ENCODE data around the gene YIPF1. TPM values are rescaled to one million over a fixed set of nuclear protein-coding genes. Genes with fewer than 3 reads are reported as not detected.
"Not testable (repeated sequence)": the region's sequence is repeated elsewhere in the genome, so short reads cannot be mapped to it uniquely, and the experiment has no call there.

Gene YIPF1
- total RNA-seq, 1 experiment from 2014 or later, result 21.9 TPM

DNA sequence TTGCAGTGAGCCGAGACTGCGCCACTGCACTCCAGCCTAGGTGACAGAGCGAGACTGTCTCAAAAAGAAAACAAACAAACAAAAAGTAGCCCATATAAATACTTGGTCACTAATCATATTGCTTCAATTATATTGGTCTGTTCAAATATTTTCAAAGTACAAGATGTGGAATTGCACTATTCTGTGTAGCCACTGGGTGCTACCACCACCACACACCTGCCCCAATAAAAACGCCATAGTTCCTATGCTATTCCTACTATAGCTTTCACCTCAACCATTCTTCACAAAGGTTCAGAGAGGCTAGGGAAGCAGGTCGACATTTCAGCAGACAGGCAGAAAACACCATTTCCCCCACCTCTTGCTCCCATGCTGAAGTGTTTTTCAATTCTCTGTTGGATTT, 68.2 kb downstream of the YIPF1 start:
- POLR2A ChIA-PET, result no interaction called here
- no peaks in the 10 kb centered on the region for H3K27me3 Mint-ChIP-seq (ENCODE audit: low read depth)
- ATAC-seq, result no peak
- peaks cover 61% of the 10 kb centered on the region for H3K36me3 Mint-ChIP-seq
- CTCF ChIA-PET, result interaction anchor here (1.2 to 1.5 kb wide), 2 partner anchors 10 to 16 kb away, joined by 3 to 7 read pairs; partner anchors contain the start of gene NDC1
- H3K4me3 Mint-ChIP-seq, result no peak overlapping the region
- H3K9me3 Mint-ChIP-seq, result no peaks in the 10 kb centered on the region
- DNase-seq (ENCODE audit: low spot score), result no peak
- no peaks in the 10 kb centered on the region for H3K4me1 Mint-ChIP-seq
- H3K27ac Mint-ChIP-seq, result no peak overlapping the region; the same call in 1 of the 2 replicates
- no peak for TF ChIP-seq NR1H2 (CRISPR knock-in tag; IDR thresholded peaks at IDR 0.05)
- TF ChIP-seq, protein P1, sequence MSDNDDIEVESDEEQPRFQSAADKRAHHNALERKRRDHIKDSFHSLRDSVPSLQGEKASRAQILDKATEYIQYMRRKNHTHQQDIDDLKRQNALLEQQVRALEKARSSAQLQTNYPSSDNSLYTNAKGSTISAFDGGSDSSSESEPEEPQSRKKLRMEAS (CRISPR knock-in tag; IDR thresholded peaks at IDR 0.05), result no peak
- TF ChIP-seq, protein P2, sequence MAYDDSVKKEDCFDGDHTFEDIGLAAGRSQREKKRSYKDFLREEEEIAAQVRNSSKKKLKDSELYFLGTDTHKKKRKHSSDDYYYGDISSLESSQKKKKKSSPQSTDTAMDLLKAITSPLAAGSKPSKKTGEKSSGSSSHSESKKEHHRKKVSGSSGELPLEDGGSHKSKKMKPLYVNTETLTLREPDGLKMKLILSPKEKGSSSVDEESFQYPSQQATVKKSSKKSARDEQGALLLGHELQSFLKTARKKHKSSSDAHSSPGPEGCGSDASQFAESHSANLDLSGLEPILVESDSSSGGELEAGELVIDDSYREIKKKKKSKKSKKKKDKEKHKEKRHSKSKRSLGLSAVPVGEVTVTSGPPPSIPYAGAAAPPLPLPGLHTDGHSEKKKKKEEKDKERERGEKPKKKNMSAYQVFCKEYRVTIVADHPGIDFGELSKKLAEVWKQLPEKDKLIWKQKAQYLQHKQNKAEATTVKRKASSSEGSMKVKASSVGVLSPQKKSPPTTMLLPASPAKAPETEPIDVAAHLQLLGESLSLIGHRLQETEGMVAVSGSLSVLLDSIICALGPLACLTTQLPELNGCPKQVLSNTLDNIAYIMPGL (CRISPR knock-in tag; IDR thresholded peaks at IDR 0.05), result no peak
- no peak for TF ChIP-seq GABPB1 (CRISPR knock-in tag; IDR thresholded peaks at IDR 0.05)
- no peak for TF ChIP-seq ELF4 (CRISPR knock-in tag; IDR thresholded peaks at IDR 0.05; ENCODE audit: low read depth)
- TF ChIP-seq ZNF671 (CRISPR knock-in tag; IDR thresholded peaks at IDR 0.05), result no peak
- TF ChIP-seq ZNF423 (CRISPR knock-in tag; IDR thresholded peaks at IDR 0.05), result no peak
- TF ChIP-seq, protein P3, sequence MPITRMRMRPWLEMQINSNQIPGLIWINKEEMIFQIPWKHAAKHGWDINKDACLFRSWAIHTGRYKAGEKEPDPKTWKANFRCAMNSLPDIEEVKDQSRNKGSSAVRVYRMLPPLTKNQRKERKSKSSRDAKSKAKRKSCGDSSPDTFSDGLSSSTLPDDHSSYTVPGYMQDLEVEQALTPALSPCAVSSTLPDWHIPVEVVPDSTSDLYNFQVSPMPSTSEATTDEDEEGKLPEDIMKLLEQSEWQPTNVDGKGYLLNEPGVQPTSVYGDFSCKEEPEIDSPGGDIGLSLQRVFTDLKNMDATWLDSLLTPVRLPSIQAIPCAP (CRISPR knock-in tag; IDR thresholded peaks at IDR 0.05), result no peak
- TF ChIP-seq, protein P4, sequence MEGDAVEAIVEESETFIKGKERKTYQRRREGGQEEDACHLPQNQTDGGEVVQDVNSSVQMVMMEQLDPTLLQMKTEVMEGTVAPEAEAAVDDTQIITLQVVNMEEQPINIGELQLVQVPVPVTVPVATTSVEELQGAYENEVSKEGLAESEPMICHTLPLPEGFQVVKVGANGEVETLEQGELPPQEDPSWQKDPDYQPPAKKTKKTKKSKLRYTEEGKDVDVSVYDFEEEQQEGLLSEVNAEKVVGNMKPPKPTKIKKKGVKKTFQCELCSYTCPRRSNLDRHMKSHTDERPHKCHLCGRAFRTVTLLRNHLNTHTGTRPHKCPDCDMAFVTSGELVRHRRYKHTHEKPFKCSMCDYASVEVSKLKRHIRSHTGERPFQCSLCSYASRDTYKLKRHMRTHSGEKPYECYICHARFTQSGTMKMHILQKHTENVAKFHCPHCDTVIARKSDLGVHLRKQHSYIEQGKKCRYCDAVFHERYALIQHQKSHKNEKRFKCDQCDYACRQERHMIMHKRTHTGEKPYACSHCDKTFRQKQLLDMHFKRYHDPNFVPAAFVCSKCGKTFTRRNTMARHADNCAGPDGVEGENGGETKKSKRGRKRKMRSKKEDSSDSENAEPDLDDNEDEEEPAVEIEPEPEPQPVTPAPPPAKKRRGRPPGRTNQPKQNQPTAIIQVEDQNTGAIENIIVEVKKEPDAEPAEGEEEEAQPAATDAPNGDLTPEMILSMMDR (IDR thresholded peaks at IDR 0.05), result no peak
- no peak for TF ChIP-seq RELA (CRISPR knock-in tag; IDR thresholded peaks at IDR 0.05; ENCODE audit: borderline replicate concordance)
- TF ChIP-seq, protein P5, sequence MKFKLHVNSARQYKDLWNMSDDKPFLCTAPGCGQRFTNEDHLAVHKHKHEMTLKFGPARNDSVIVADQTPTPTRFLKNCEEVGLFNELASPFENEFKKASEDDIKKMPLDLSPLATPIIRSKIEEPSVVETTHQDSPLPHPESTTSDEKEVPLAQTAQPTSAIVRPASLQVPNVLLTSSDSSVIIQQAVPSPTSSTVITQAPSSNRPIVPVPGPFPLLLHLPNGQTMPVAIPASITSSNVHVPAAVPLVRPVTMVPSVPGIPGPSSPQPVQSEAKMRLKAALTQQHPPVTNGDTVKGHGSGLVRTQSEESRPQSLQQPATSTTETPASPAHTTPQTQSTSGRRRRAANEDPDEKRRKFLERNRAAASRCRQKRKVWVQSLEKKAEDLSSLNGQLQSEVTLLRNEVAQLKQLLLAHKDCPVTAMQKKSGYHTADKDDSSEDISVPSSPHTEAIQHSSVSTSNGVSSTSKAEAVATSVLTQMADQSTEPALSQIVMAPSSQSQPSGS (CRISPR knock-in tag; IDR thresholded peaks at IDR 0.05; ENCODE audit: borderline replicate concordance, low read depth), result no peak
- TF ChIP-seq ZNF121 (CRISPR knock-in tag; IDR thresholded peaks at IDR 0.05), result no peak

DNA sequence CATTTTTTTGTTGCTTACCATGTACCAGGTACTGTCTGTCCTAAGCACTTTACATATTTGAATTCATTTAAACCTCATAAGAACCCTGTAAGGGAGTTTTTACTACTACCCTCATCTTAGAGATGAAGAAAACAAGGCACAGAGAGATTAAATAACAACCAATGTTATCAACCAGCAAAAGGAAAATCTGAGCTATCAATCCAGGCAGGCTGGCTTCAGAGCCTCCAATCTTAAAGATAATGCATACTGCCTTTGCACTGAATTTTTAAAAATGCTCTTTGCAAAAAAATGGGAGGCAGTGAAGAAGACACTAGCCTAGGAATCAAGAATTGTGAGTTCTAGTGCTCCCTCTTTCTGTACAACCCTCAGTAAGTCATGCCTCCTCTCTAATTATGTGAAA, 70.2 kb downstream of the YIPF1 start:
- no peaks in the 10 kb centered on the region for H3K4me1 Mint-ChIP-seq
- no peak for ATAC-seq
- H3K27ac Mint-ChIP-seq, result no peak overlapping the region
- ChIA-PET POLR2A (no interaction called here), CTCF (interaction anchor here (1.6 kb wide), 1 partner anchor 8 kb away, joined by 8 read pairs; no protein-coding TSS in a partner anchor)
- peaks cover 60% of the 10 kb centered on the region for H3K36me3 Mint-ChIP-seq
- TF ChIP-seq NFE2L1 (CRISPR knock-in tag; IDR thresholded peaks at IDR 0.05), result no peak
- no peak for TF ChIP-seq GRHL2 (CRISPR knock-in tag; IDR thresholded peaks at IDR 0.05; ENCODE audit: insufficient replicate concordance, severe bottlenecking)
- TF ChIP-seq, protein P3 (CRISPR knock-in tag; IDR thresholded peaks at IDR 0.05), result no peak
- TF ChIP-seq NR2C2 (CRISPR knock-in tag; IDR thresholded peaks at IDR 0.05), result no peak
- TF ChIP-seq, protein P6, sequence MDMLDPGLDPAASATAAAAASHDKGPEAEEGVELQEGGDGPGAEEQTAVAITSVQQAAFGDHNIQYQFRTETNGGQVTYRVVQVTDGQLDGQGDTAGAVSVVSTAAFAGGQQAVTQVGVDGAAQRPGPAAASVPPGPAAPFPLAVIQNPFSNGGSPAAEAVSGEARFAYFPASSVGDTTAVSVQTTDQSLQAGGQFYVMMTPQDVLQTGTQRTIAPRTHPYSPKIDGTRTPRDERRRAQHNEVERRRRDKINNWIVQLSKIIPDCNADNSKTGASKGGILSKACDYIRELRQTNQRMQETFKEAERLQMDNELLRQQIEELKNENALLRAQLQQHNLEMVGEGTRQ (CRISPR knock-in tag; IDR thresholded peaks at IDR 0.05), result no peak
- no peak for DNase-seq (ENCODE audit: low spot score)
- no peaks in the 10 kb centered on the region for H3K9me3 Mint-ChIP-seq
- H3K4me3 Mint-ChIP-seq, result no peak overlapping the region
- H3K27me3 Mint-ChIP-seq (ENCODE audit: low read depth), result no peaks in the 10 kb centered on the region

DNA sequence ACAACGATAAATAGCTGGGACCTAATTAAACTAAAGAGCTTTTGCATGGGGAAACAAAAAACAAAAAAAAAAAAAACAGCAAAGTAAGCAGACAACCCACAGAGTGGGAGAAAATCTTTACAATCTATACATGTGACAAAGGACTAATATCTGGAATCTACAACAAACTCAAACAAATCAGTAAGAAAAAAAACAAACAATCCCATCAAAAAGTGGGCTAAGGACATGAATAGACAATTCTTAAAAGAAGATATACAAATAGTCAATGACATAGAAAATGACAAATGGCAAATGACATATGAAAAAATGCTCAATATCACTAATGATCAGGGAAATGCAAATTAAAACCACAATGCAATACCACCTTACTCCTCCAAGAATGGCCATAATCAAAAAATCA, 73.0 kb downstream of the YIPF1 start:
- DNase-seq (ENCODE audit: low spot score); ATAC-seq; H3K4me3 Mint-ChIP-seq; POLR2A ChIA-PET; CTCF ChIA-PET; H3K9me3 Mint-ChIP-seq; H3K27me3 Mint-ChIP-seq (ENCODE audit: low read depth); H3K27ac Mint-ChIP-seq: not testable (repeated sequence)
- Mint-ChIP-seq H3K36me3 (peaks cover 76% of the 10 kb centered on the region), H3K4me1 (peaks cover 12% of the 10 kb centered on the region)

DNA sequence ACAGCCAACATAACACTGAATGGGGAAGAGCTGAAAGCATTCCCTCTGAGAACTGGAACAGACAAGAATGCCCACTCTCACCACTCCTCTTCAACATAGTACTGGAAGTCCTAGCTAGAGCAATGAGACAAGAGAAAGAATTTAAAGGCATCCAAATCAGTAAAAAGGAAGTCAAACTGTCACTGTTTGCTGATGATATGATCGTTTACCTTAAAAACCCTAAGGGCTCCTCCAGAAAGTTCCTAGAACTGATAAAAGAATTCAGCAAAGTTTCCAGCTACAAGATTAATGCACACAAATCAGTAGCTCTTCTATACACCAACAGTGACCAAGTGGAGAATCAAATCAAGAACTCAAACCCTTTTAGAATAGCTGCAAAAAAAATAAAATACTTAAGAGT, 74.1 kb downstream of the YIPF1 start:
- H3K4me3 Mint-ChIP-seq; H3K9me3 Mint-ChIP-seq; POLR2A ChIA-PET; H3K27ac Mint-ChIP-seq; DNase-seq (ENCODE audit: low spot score); ATAC-seq; H3K27me3 Mint-ChIP-seq (ENCODE audit: low read depth); CTCF ChIA-PET: not testable (repeated sequence)
- Mint-ChIP-seq H3K4me1 (peaks cover 16% of the 10 kb centered on the region), H3K36me3 (peaks cover 85% of the 10 kb centered on the region)
